HFFc6 (cell line): Measurements from ENCODE around the gene POLR1G. TPM values are rescaled to one million over a fixed set of nuclear protein-coding genes. Genes with fewer than 3 reads are reported as not detected.

Experiments
- DNase-seq: peaks from one replicate; pipeline ENCODE4 v3.0.0-alpha.2; 2018
- H3K27ac Mint-ChIP-seq: 2 replicates; pipeline ENCODE4 v1.8.0; 2020; ENCODE audit warnings: mild to moderate bottlenecking, mixed read lengths
- H3K27me3 Mint-ChIP-seq: 2 replicates; pipeline ENCODE4 v1.8.0; 2021; ENCODE audit warnings: mild to moderate bottlenecking, moderate library complexity, mixed read lengths; ENCODE audit not compliant: insufficient read depth
- H3K36me3 Mint-ChIP-seq: 2 replicates; pipeline ENCODE4 v1.8.0; 2021; ENCODE audit warnings: low read depth, mixed read lengths
- H3K4me1 Mint-ChIP-seq: 2 replicates; pipeline ENCODE4 v1.8.0; 2020; ENCODE audit warnings: low read depth, mixed read lengths
- H3K4me3 Mint-ChIP-seq: 2 replicates; pipeline ENCODE4 v1.8.0; 2020; ENCODE audit warnings: mild to moderate bottlenecking, moderate library complexity, mixed read lengths
- H3K9me3 Mint-ChIP-seq: 2 replicates; pipeline ENCODE4 v1.8.0; 2020; ENCODE audit warnings: mild to moderate bottlenecking, mixed read lengths
- CTCF ChIP-seq: fragments of 200-600 bp; sonication (generic); IDR thresholded peaks from 2 replicates; pipeline ENCODE4 v1.5.0; 2021; ENCODE audit warnings: antibody characterized with exemption, mild to moderate bottlenecking
- total RNA-seq, 6 experiments: library from RNA; stranded (reverse); fragmentation: NEBNext Ultra II Directional; extraction: Animal tissue kit (Norgen Biotek cat#: 25700); gene quantifications; 2 replicates in 1 of 6; 3 replicates in 5 of 6; pipeline ENCODE4 v1.2.3, GENCODE V29; 2021

The POLR1G gene
- total RNA-seq, 6 experiments from 2014 or later = 13.7 to 25.8 (median 15.1) TPM

- TF ChIP-seq CTCF = no peak
- H3K36me3 Mint-ChIP-seq = peaks cover 13% of the 10 kb centered on the region
- H3K27ac Mint-ChIP-seq = peak within 1 kb of the TSS; percentile 99
- H3K27me3 Mint-ChIP-seq = peaks cover 3% of the 10 kb centered on the region
- H3K9me3 Mint-ChIP-seq = no peaks in the 10 kb centered on the region
- peak; percentile 100 for DNase-seq
- peak within 1 kb of the TSS; percentile 91 for H3K4me3 Mint-ChIP-seq
- H3K4me1 Mint-ChIP-seq = peaks cover 23% of the 10 kb centered on the region
These were observed 35.8 kb upstream of the POLR1G start, which contains the start of gene ERCC2 for GRCh38 chr19:45370410-45371204. ERCC2 (minus strand) TSS chr19:45370573; CDS start chr19:45370540, 33 bp downstream.

GRCh38 chr19:45376045-45376724 is 30.3 kb upstream of the POLR1G start:
- H3K36me3 Mint-ChIP-seq = no peaks in the 10 kb centered on the region; the same call in 1 of the 2 replicates
- H3K27ac Mint-ChIP-seq = peak overlapping the region; percentile 89
- peak; percentile 92 for DNase-seq
- peaks cover 40% of the 10 kb centered on the region for H3K4me1 Mint-ChIP-seq
- no peaks in the 10 kb centered on the region for H3K9me3 Mint-ChIP-seq
- no peak for TF ChIP-seq CTCF
- peak overlapping the region; percentile 49 for H3K4me3 Mint-ChIP-seq
- peaks cover 5% of the 10 kb centered on the region for H3K27me3 Mint-ChIP-seq

- Mint-ChIP-seq H3K9me3 (no peaks in the 10 kb centered on the region), H3K36me3 (no peaks in the 10 kb centered on the region; the same call in 1 of the 2 replicates), H3K27me3 (peaks cover 5% of the 10 kb centered on the region), H3K4me3 (no peak overlapping the region), H3K4me1 (peaks cover 35% of the 10 kb centered on the region), H3K27ac (peak overlapping the region; percentile 83)
- no peak for DNase-seq
- TF ChIP-seq CTCF = no peak
These were observed 26.3 kb upstream of the POLR1G start for GRCh38 chr19:45380107-45380506.

GRCh38 chr19:45382426-45382825 is 24.0 kb upstream of the POLR1G start:
- Mint-ChIP-seq H3K36me3 (no peaks in the 10 kb centered on the region), H3K4me1 (peaks cover 26% of the 10 kb centered on the region), H3K27ac (no peak overlapping the region), H3K9me3 (no peaks in the 10 kb centered on the region), H3K4me3 (no peak overlapping the region), H3K27me3 (peaks cover 1% of the 10 kb centered on the region; the same call in 1 of the 2 replicates)
- TF ChIP-seq CTCF = no peak
- no peak for DNase-seq

GRCh38 chr19:45385392-45386221 is 20.8 kb upstream of the POLR1G start:
- no peak for TF ChIP-seq CTCF
- Mint-ChIP-seq H3K4me1 (peaks cover 5% of the 10 kb centered on the region; the same call in 1 of the 2 replicates), H3K27me3 (no peaks in the 10 kb centered on the region), H3K9me3 (no peaks in the 10 kb centered on the region), H3K36me3 (no peaks in the 10 kb centered on the region), H3K27ac (no peak overlapping the region), H3K4me3 (no peak overlapping the region)
- no peak for DNase-seq
